Testis (tissue), 3 donors: ENCODE results near the gene FKBP9. TPM values are rescaled to one million over a fixed set of nuclear protein-coding genes. Genes with fewer than 3 reads are reported as not detected.
"Not testable (repeated sequence)": the region's sequence is repeated elsewhere in the genome, so short reads cannot be mapped to it uniquely, and the experiment has no call there.

Experiments used
- DNase-seq: peaks from one replicate; pipeline ENCODE4 v3.0.0-alpha.2; 2019
- H3K27ac ChIP-seq, 2 donors: fragments of 200-600 bp; sonication (generic); one replicate each; pipeline ENCODE4 v1.5.1; 2019
- H3K27me3 ChIP-seq: fragments of 200-600 bp; sonication (generic); one replicate; pipeline ENCODE4 v1.5.1; 2019
- H3K36me3 ChIP-seq: fragments of 200-600 bp; sonication (generic); one replicate; pipeline ENCODE4 v1.5.1; 2017; ENCODE audit warnings: low read depth; ENCODE audit errors: missing control alignments
- H3K4me1 ChIP-seq: fragments of 200-600 bp; sonication (generic); one replicate; pipeline ENCODE4 v1.5.1; 2019
- H3K4me3 ChIP-seq, 2 donors: fragments of 200-600 bp; sonication (generic); one replicate each; pipeline ENCODE4 v1.5.1; 2017 to 2019
- H3K9me3 ChIP-seq: fragments of 200-600 bp; sonication (generic); one replicate; pipeline ENCODE4 v1.5.1; 2017
- CTCF ChIP-seq, 3 experiments: fragments of 450-650 bp in 2 of 3; fragments of 200-600 bp in 1 of 3; sonication (generic) in 1 of 3; IDR thresholded peaks; one replicate each; pipeline ENCODE4 v1.5.1; 2016 to 2019; ENCODE audit warnings: antibody characterized with exemption in 3 of 3, mild to moderate bottlenecking in 2 of 3, moderate library complexity in 1 of 3
- POLR2A ChIP-seq: fragments of 450-650 bp; IDR thresholded peaks from one replicate; pipeline ENCODE4 v1.6.1; 2017; ENCODE audit warnings: antibody characterized with exemption, mild to moderate bottlenecking, moderate library complexity
- WGBS, 2 donors: methylation state at CpG; one replicate each; pipeline ENCODE4 v1.1.5; 2018; 5-methylcytosine and 5-hydroxymethylcytosine counted together
- intact Hi-C: fragments of 100-400 bp; cut with DNase I; formaldehyde crosslinking; loops from one replicate; pipeline ENCODE4 v1.15.1; 2023; ENCODE audit warnings: low total_unique reads
- polyA plus RNA-seq: library from polyadenylated mRNA; stranded (reverse); fragments of 350-450 nt; fragmentation: Illumina TruSeq; extraction: RNeasy Lipid Tissue Mini Kit (QIAGEN cat#74804); gene quantifications from one replicate; pipeline ENCODE4 v1.2.3, GENCODE V29; 2014; ENCODE audit warnings: low read depth, low replicate concordance; ENCODE audit not compliant: insufficient read depth
- total RNA-seq, 2 donors: library from RNA; depleted of rRNA; stranded (reverse); fragments of >200 nt; gene quantifications; one replicate each; pipeline ENCODE4 v1.2.3, GENCODE V29; 2016

The FKBP9 gene
- total and polyA plus RNA-seq, 3 donors from 2014 or later, result 43.5 to 95.1 (median 66.5) TPM

- H3K4me1 ChIP-seq, H3K4me3 ChIP-seq, H3K36me3 ChIP-seq, H3K27me3 ChIP-seq, intact Hi-C loops, H3K27ac ChIP-seq, H3K9me3 ChIP-seq, DNase-seq: not testable (repeated sequence)
- 87 to 90% methylated on average over 8 to 10 of the region's 10 CpGs for WGBS, 2 donors
These were observed 46.9 kb downstream of the FKBP9 start for GRCh38 chr7:33004104-33004616.

- DNase-seq, H3K4me3 ChIP-seq, intact Hi-C loops, H3K27ac ChIP-seq, H3K9me3 ChIP-seq, H3K36me3 ChIP-seq, H3K27me3 ChIP-seq, H3K4me1 ChIP-seq: not testable (repeated sequence)
- WGBS, 2 donors, result 92 to 97% methylated on average over 8 of the region's 8 CpGs
These were observed 48.0 kb downstream of the FKBP9 start for GRCh38 chr7:33005193-33005592.

- WGBS, 2 donors, result 92 to 96% methylated on average over 4 of the region's 4 CpGs
- H3K9me3 ChIP-seq, H3K27me3 ChIP-seq, DNase-seq, H3K4me3 ChIP-seq, intact Hi-C loops, H3K27ac ChIP-seq, H3K36me3 ChIP-seq, H3K4me1 ChIP-seq: not testable (repeated sequence)
These were observed 48.5 kb downstream of the FKBP9 start for GRCh38 chr7:33005690-33006089.

- TF ChIP-seq CTCF (IDR thresholded peaks at IDR 0.05) (no peak), POLR2A (no peak)
- WGBS, 2 donors, result 84 to 95% methylated on average over 2 of the region's 2 CpGs
These were observed 52.5 kb downstream of the FKBP9 start for GRCh38 chr7:33009734-33010133.

GRCh38 chr7:33012364-33012763 lies 55.1 kb downstream of the FKBP9 start:
- H3K4me1 ChIP-seq, result no peaks in the 10 kb centered on the region
- no peak overlapping the region for H3K4me3 ChIP-seq
- TF ChIP-seq CTCF (IDR thresholded peaks at IDR 0.05), result no peak
- TF ChIP-seq POLR2A, result no peak
- intact Hi-C loops, result no loop called here
- DNase-seq, result no peak
- H3K27me3 ChIP-seq, result no peaks in the 10 kb centered on the region
- H3K27ac ChIP-seq, result no peak overlapping the region
- no peaks in the 10 kb centered on the region for H3K9me3 ChIP-seq
- no peaks in the 10 kb centered on the region for H3K36me3 ChIP-seq

More at GRCh38 chr7:33009734-33010133, 52.5 kb downstream of the FKBP9 start:
- no peak overlapping the region for H3K4me3 ChIP-seq
- no peaks in the 10 kb centered on the region for H3K9me3 ChIP-seq
- no peaks in the 10 kb centered on the region for H3K4me1 ChIP-seq
- DNase-seq, result no peak
- H3K27me3 ChIP-seq, result no peaks in the 10 kb centered on the region
- no peak overlapping the region for H3K27ac ChIP-seq
- intact Hi-C loops, result no loop called here
- H3K36me3 ChIP-seq, result no peaks in the 10 kb centered on the region

GRCh38 chr7:33024189-33024757 lies 67.0 kb downstream of the FKBP9 start:
- no peak for DNase-seq
- TF ChIP-seq CTCF (IDR thresholded peaks at IDR 0.05) (no peak), POLR2A (no peak)
- no peak overlapping the region for H3K4me3 ChIP-seq
- H3K27me3 ChIP-seq, result no peaks in the 10 kb centered on the region
- 89 to 94% methylated on average over 4 of the region's 4 CpGs for WGBS, 2 donors
- no peaks in the 10 kb centered on the region for H3K4me1 ChIP-seq
- no peaks in the 10 kb centered on the region for H3K36me3 ChIP-seq
- H3K27ac ChIP-seq, result no peak overlapping the region
- intact Hi-C loops, result no loop called here
- no peaks in the 10 kb centered on the region for H3K9me3 ChIP-seq
